ENCODE data around the gene VAV2. TPM values are rescaled to one million over a fixed set of nuclear protein-coding genes. Genes with fewer than 3 reads are reported as not detected.

Gene VAV2
- total RNA-seq, 1 donor from 2014 or later: 15.7 TPM

DNA sequence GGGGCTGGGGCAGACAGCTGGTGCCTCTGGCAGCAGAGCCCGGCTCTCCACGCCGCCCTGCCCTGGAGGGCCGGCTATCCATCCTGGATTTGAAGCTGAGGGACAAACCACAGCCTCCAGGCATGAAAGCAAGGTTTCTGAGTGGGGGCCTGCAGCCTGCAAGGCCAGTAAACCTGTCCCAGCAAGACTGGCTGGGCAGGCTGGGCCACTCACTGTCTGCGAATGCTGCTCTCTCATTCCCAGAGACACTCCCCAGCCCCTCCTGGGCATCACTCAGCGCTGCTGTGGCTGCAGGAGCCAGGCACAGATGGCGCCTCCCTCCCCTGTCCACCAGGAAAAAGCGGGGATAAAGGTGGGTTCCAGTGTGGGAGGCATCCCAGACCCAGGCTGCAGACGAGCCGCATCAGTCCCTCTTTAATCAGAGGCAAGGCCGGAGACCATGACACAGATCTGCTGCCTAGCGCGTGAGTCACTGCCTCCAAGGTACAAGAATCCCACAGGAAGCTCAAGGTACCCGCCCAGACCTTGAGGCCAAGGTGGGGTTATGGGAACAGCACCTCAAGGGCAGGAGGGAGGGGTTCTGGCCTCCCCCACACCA lies 118.0 kb downstream of the VAV2 start:
- DNase-seq: no peak

GRCh38 chr9:133873461-133873891 lies 118.6 kb downstream of the VAV2 start:
- peak; percentile 95 for DNase-seq

- DNase-seq: peak; percentile 56
These were observed 119.1 kb downstream of the VAV2 start for GRCh38 chr9:133873009-133873408.

- no peak for DNase-seq
These were observed 121.2 kb downstream of the VAV2 start for GRCh38 chr9:133870598-133871595.

- DNase-seq: no peak
These were observed 122.3 kb downstream of the VAV2 start for GRCh38 chr9:133869674-133870405.

DNA sequence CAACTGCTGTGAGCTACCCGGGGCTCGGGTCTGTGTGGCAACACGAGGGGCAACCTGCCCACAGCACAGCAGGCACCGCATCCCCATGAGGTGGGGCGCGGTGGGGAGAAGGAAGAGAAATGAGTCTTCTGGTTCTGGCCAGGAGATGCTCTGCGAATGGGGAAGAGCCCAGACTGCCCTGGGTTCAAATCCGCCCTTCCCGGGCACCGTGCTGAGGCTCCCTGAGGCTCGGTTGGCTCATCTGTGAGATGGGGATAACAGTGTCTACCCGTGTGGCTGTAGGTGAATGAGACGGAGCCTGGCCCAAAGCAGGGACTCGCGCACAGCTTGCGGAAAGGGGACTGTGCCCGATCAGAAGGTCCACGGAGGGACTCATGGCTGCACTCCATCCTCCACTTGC lies 123.9 kb downstream of the VAV2 start:
- DNase-seq: no peak

DNA sequence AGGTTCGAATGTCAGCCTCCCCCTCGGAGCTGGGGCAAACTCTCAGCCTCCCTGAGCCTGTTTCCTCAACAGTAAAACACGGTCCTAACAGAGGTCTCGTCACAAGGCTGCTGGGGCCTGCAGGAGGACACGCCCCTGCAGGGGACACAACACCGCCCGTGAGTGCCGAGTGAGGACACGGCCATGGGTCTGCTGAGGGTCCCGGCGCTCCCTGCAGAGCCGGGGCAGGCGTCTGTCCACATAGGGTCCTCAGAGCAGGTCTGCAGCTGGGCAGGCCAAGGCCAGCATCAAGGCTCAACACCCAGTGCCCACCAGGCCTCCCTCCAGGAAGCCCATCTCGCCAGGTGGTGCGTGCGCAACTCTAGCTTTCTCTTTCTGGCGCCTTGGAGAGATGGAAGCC lies 125.2 kb downstream of the VAV2 start:
- DNase-seq: no peak

- peak; percentile 53 for DNase-seq
These were observed 128.1 kb downstream of the VAV2 start for GRCh38 chr9:133864011-133864410.

- no peak for DNase-seq
These were observed 128.9 kb downstream of the VAV2 start for GRCh38 chr9:133863257-133863592.

GRCh38 chr9:133862585-133863256 lies 129.4 kb downstream of the VAV2 start:
- no peak for DNase-seq

- no peak for DNase-seq
These were observed 130.4 kb downstream of the VAV2 start for GRCh38 chr9:133861692-133862091.

GRCh38 chr9:133861086-133861485 lies 131.0 kb downstream of the VAV2 start:
- DNase-seq: no peak

DNA sequence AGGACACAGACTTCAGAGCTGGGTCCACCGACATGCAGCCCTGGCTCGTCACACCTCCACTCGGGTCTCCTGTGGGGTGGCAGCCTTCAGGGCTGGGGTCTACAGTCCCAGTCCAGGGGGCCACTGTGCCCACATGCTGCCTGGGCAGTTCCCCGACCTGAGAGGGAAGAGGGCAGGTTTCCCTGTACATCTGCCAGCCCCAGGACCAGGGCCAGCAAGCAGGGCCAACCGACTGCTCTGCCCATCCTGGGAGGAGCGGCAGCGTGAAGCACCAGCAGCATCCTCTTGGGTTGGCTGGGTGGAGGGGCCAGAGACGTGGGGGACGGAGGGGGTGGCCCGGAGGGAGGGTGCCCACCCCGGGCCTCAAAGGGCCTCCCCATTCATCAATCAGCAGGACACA lies 133.4 kb downstream of the VAV2 start:
- DNase-seq: no peak

DNA sequence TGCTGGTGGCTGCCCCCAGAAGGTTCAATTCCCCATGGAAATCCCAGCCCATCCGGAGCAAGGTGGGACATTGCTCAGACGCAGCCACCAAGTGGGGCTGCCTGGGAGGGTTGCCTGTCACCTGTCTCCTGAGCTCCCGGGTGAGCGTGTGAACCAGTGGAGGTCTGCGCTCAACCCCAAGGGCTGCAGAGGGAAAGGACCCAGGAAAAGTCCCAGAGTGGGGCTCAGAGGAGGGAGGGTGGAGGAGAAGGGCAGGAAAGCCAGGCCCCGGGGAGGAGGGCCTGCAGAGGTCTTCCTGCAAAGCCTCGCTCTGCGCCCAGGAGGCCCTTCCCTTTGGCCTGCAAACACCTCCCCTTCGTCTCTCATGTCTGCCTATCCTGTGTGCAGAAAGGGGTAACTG lies 134.5 kb downstream of the VAV2 start:
- no peak for DNase-seq

- DNase-seq: no peak
These were observed 135.3 kb downstream of the VAV2 start for GRCh38 chr9:133856798-133857197.

DNA sequence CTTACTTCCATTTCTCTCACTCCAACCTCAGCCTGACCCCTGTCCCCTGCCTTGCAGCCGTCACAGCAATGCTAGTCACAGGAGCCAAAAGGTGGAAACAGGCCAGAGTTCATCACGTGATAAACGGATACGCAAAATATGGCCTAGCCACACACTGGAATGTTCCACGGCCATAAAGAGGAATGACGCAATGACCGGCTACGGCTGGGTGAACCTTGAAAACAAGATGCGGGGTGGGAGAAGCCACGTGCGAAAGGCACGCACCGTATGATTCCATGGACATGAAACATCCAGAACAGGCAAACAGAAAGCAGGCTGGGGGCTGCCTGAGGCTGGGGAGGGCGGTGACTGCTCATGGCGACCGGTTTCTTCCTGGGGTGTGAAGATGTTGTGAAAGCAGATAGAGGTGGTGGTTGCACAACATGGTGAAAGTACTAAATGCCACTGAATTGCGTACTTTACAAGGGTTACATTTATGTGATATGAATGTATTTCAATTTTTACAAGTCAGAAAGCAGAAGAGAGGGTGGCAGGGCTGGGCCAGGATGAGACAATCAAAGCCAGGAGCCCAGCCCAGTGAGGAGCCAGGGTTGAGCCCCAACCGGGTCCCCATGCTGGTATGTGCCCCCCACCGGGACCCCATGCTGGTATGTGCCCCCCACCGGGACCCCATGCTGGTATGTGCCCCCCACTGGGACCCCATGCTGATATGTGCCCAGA lies 136.2 kb downstream of the VAV2 start:
- DNase-seq: no peak

GRCh38 chr9:133855371-133855770 lies 136.8 kb downstream of the VAV2 start:
- DNase-seq: no peak

- DNase-seq: no peak
These were observed 137.4 kb downstream of the VAV2 start for GRCh38 chr9:133854765-133855164.

GRCh38 chr9:133854048-133854447 lies 138.1 kb downstream of the VAV2 start:
- DNase-seq: no peak

DNA sequence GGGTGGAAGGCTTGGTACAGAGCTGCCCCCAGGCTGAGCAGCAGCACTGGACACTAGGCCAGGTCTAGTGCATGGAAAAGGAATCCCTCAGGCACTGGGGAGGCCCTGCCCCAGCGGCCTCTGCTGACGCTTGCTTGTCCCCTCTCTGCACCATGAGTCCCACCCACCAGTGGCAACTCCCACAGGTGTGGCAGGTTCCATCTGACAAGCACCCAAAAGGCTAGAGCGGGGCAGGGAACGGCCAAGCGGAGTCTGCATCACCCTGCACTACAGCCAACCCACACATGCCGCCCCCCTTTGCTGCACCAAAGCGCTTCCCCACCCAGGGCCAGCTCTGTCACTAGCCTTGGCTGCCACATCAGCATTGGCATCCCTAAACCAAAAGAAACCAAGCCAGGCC lies 138.8 kb downstream of the VAV2 start:
- DNase-seq: no peak

GRCh38 chr9:133852431-133852830 lies 139.7 kb downstream of the VAV2 start:
- DNase-seq: no peak

DNA sequence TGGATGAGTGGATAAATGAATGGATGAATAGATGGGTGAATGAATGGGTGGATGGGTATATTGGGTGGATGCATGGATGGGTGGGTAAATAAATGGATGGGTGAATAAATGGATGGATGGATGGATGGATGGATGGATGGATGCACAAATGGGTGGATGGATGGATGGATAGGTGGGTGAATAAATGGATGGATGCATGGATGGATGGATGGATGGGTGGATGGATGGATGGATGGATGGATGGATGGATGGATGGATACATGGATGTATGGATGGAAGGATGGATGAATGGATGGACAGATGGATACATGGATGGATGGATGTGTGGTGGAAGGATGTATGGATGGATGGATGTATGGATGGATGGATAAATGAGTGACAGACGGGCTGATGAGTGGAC lies 140.4 kb downstream of the VAV2 start:
- DNase-seq: no peak

Measured in tongue (tissue), 2 donors.